Chondrocyte (in vitro differentiated cells): ENCODE results near the gene GPC6. TPM values are rescaled to one million over a fixed set of nuclear protein-coding genes. Genes with fewer than 3 reads are reported as not detected.

Experiments used
- DNase-seq: peaks from one replicate; pipeline ENCODE4 v3.0.0; 2021; ENCODE audit warnings: mixed read lengths, low spot score
- H3K27ac Mint-ChIP-seq: one replicate; pipeline ENCODE4 v1.8.0; 2021; ENCODE audit warnings: mild to moderate bottlenecking, moderate library complexity, mixed read lengths; ENCODE audit not compliant: unreplicated experiment
- H3K27me3 Mint-ChIP-seq: 2 replicates; pipeline ENCODE4 v1.8.0; 2021; ENCODE audit warnings: low read depth, mixed read lengths
- H3K36me3 Mint-ChIP-seq: 2 replicates; pipeline ENCODE4 v1.8.0; 2021; ENCODE audit warnings: low read depth, mixed read lengths
- H3K4me1 Mint-ChIP-seq: 2 replicates; pipeline ENCODE4 v1.8.0; 2021; ENCODE audit warnings: low read depth, mild to moderate bottlenecking, mixed read lengths
- H3K4me3 Mint-ChIP-seq: one replicate; pipeline ENCODE4 v1.8.0; 2021; ENCODE audit warnings: mild to moderate bottlenecking, moderate library complexity, mixed read lengths; ENCODE audit not compliant: unreplicated experiment
- H3K9me3 Mint-ChIP-seq: 2 replicates; pipeline ENCODE4 v1.8.0; 2021; ENCODE audit warnings: low read depth, mixed read lengths
- total RNA-seq: library from RNA; stranded (reverse); gene quantifications from 3 replicates; pipeline ENCODE4 v1.2.1, GENCODE V29; 2021
- TF ChIP-seq, protein P1 (sequence below): fragments of 200-600 bp; sonication (generic); IDR thresholded peaks from 2 replicates; pipeline ENCODE4 v1.5.0; 2021; ENCODE audit warnings: antibody characterized with exemption, mild to moderate bottlenecking, moderate library complexity

GPC6 gene
- total RNA-seq, 1 donor from 2014 or later: 76.1 TPM

DNA sequence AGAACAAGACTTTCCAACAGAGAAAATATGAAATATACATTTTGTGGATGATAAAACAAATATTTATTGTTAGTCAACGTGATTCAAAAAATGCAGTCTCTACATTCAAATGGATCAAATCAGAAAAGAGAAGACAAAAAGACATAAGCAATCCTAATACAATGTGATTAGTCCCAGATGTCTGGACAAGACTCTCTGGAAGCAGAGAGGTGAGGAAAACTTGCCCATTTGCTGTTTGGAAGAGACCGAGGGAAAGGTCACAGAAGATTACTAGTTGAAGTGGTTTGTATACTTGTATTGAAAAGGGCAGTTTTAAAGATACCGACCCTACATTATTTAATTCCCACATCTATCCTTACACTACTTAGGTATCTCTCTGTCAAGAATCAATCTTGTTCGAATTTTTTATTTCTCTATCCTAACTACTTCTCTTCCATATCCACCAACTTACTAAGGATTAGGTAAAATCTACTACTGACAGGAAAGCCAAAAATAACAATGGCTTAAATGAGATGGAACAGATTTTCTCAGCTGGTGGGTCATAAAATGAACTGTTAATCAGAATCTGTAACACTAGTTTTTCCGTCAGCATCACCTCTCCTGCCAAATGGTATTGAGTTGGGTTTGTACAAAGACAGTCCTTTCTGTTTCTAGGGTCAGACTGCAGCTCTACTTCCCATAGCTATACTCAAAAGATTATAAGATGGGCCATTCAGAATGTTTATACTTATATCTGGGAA is 755.7 kb downstream of the GPC6 start:
- H3K27ac Mint-ChIP-seq: no peak overlapping the region

DNA sequence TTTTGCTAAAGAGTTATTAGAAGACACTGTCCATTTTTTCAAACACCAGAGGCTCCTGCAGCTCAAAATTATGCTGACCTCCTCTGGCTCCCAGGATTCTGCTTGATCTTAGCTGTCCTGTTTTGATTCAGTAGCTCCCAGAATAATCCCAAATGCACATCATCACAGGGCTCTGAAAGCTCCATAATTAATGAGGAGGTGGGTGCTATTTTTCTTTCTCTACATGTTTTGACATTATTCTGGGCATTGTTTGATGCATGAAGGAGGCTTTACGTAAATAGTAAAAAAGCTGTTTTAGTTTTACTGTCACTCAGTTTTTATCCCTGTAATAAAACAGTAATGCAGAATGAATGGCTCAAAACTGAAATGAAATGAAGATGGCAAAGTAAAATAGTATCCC is 757.4 kb downstream of the GPC6 start:
- Mint-ChIP-seq H3K36me3 (no peaks in the 10 kb centered on the region), H3K4me1 (peaks cover 10% of the 10 kb centered on the region), H3K4me3 (no peak overlapping the region), H3K27me3 (no peaks in the 10 kb centered on the region), H3K27ac (no peak overlapping the region), H3K9me3 (peaks cover 4% of the 10 kb centered on the region)
- DNase-seq: no peak
- TF ChIP-seq, protein P1, sequence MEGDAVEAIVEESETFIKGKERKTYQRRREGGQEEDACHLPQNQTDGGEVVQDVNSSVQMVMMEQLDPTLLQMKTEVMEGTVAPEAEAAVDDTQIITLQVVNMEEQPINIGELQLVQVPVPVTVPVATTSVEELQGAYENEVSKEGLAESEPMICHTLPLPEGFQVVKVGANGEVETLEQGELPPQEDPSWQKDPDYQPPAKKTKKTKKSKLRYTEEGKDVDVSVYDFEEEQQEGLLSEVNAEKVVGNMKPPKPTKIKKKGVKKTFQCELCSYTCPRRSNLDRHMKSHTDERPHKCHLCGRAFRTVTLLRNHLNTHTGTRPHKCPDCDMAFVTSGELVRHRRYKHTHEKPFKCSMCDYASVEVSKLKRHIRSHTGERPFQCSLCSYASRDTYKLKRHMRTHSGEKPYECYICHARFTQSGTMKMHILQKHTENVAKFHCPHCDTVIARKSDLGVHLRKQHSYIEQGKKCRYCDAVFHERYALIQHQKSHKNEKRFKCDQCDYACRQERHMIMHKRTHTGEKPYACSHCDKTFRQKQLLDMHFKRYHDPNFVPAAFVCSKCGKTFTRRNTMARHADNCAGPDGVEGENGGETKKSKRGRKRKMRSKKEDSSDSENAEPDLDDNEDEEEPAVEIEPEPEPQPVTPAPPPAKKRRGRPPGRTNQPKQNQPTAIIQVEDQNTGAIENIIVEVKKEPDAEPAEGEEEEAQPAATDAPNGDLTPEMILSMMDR: no peak

More for the DNA sequence above, 755.7 kb downstream of the GPC6 start:
- H3K9me3 Mint-ChIP-seq: peaks cover 13% of the 10 kb centered on the region
- no peak overlapping the region for H3K4me3 Mint-ChIP-seq
- H3K36me3 Mint-ChIP-seq: peaks cover 6% of the 10 kb centered on the region
- H3K27me3 Mint-ChIP-seq: no peaks in the 10 kb centered on the region
- no peak for DNase-seq
- H3K4me1 Mint-ChIP-seq: peaks cover 17% of the 10 kb centered on the region
- TF ChIP-seq, protein P1: no peak

DNA sequence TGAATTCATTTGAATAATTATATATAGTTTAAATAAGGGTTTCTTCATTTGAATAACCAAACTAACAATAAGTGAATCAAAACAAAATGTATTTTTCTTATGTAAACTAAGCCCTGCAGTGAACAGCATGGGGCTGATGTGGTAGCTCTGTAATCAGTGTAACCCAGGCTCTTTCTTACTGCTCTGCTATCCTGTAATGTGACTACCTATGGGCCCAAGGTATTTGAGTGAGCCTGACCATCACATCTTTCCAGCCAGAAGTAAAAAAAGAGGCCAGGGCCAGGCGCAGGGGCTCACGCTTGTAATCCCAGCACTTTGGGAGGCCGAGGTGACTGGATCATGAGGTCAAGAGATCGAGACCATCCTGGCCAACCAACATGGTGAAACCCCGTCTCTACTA is 758.3 kb downstream of the GPC6 start:
- Mint-ChIP-seq H3K36me3 (no peaks in the 10 kb centered on the region), H3K4me1 (peaks cover 13% of the 10 kb centered on the region), H3K4me3 (no peak overlapping the region), H3K9me3 (peaks cover 4% of the 10 kb centered on the region), H3K27ac (no peak overlapping the region), H3K27me3 (no peaks in the 10 kb centered on the region)
- DNase-seq: no peak
- TF ChIP-seq, protein P1: no peak

DNA sequence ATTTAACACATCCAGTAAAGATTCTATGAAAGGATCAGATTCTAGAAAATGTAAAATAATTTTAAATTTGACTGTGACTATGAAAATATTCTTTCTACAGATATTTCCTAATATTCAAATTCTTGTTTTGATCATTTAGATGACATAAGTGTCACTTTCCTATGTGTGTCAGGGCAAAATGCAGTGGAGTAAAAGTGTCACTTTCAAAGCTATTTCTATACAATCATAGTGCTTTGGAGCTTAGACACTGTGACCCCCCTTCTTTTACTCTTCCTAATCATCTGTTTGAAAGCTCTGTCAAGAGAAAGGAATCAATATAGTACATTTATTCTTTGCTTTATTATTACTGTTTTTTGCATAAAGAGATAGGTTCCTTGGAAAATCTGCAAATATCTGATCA is 760.9 kb downstream of the GPC6 start:
- peaks cover 16% of the 10 kb centered on the region for H3K4me1 Mint-ChIP-seq
- no peaks in the 10 kb centered on the region for H3K27me3 Mint-ChIP-seq
- DNase-seq: no peak
- no peaks in the 10 kb centered on the region for H3K36me3 Mint-ChIP-seq
- H3K27ac Mint-ChIP-seq: no peak overlapping the region
- no peak overlapping the region for H3K4me3 Mint-ChIP-seq
- TF ChIP-seq, protein P1: no peak
- peaks cover 4% of the 10 kb centered on the region for H3K9me3 Mint-ChIP-seq

DNA sequence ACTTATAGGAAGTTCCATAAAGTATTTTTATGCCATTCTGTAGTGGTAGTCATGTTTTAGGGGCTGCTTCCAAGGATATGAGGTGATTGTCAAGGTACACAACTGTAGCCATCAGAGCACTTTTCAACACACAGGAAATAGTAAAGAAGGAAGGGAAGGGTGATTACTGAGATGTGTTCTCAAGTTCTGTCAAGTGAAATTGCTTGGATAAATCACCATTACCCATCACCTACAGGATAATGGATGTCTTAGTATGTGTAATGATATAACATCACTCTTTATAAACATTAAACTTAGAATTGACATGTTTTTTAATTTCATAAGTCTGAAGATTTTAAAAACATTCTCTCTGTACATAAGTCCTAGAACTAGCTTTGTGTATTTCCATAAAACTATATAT is 765.0 kb downstream of the GPC6 start:
- peaks cover 35% of the 10 kb centered on the region for H3K4me1 Mint-ChIP-seq
- no peaks in the 10 kb centered on the region for H3K36me3 Mint-ChIP-seq
- H3K27ac Mint-ChIP-seq: no peak overlapping the region
- H3K27me3 Mint-ChIP-seq: no peaks in the 10 kb centered on the region
- H3K9me3 Mint-ChIP-seq: peaks cover 4% of the 10 kb centered on the region
- no peak for DNase-seq
- no peak overlapping the region for H3K4me3 Mint-ChIP-seq
- TF ChIP-seq, protein P1: no peak
